Activated T-cell treated with anti-CD3 and anti-CD28 coated beads, Interleukin-2, amount 50 U/mL, for 4 hours (primary cell): ENCODE data around the gene PIPOX. TPM values are rescaled to one million over a fixed set of nuclear protein-coding genes. Genes with fewer than 3 reads are reported as not detected.

ENCODE experiments used
- ATAC-seq, 2 donors: fragments of 200-7000 bp; cut with Tn5 transposase; one replicate each; pipeline ENCODE4 v1.10.0; 2021
- DNase-seq: peaks from one replicate; pipeline ENCODE4 v3.0.0-alpha.2; 2020
- H3K27me3 Mint-ChIP-seq: one replicate; pipeline ENCODE4 v1.8.0; 2021; ENCODE audit warnings: low read depth, mixed read lengths
- H3K36me3 Mint-ChIP-seq: one replicate; pipeline ENCODE4 v1.8.0; 2022; ENCODE audit warnings: mixed read lengths; ENCODE audit not compliant: insufficient read depth
- H3K4me1 Mint-ChIP-seq: one replicate; pipeline ENCODE4 v1.8.0; 2021; ENCODE audit warnings: low read depth, mixed read lengths
- H3K4me3 Mint-ChIP-seq: one replicate; pipeline ENCODE4 v1.8.0; 2021; ENCODE audit warnings: mild to moderate bottlenecking, moderate library complexity, mixed read lengths
- H3K9me3 Mint-ChIP-seq: one replicate; pipeline ENCODE4 v1.8.0; 2021; ENCODE audit warnings: mixed read lengths
- total RNA-seq, 3 donors: library from RNA; stranded (reverse); gene quantifications; one replicate each; pipeline ENCODE4 v1.2.1, GENCODE V29; 2021

PIPOX gene
- total RNA-seq, 3 donors from 2014 or later: 1.2 to 1.7 (median 1.5) TPM

- Mint-ChIP-seq H3K27me3 (peaks cover 43% of the 10 kb centered on the region), H3K4me1 (peaks cover 4% of the 10 kb centered on the region)
- no peak for ATAC-seq
Measured at GRCh38 chr17:29010129-29010528, 32.8 kb upstream of the PIPOX start.

DNA sequence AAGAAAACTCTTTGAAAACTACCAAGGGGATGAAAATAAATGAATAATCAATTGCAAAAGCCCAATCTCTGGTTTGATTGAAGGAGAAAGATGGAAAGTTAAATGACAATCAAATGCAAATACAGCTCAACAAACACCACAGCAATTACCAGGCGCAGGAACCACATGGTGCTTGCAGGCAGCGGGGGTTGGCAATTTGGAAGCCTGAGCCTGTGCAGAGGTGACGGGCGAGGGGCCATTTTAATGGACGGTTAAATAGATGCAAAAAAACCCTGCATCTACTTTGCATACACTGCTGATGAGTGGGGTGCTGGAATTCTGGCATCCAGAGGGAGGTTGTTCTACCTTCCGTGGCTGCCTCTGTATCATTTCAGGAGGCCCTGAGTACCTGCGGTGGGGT is 32.4 kb upstream of the PIPOX start:
- Mint-ChIP-seq H3K4me3 (no peak overlapping the region), H3K4me1 (peaks cover 2% of the 10 kb centered on the region), H3K27me3 (peaks cover 43% of the 10 kb centered on the region), H3K9me3 (no peaks in the 10 kb centered on the region), H3K36me3 (no peaks in the 10 kb centered on the region)
- no peak for ATAC-seq
- no peak for DNase-seq

More at GRCh38 chr17:29010129-29010528, 32.8 kb upstream of the PIPOX start:
- H3K4me3 Mint-ChIP-seq: no peak overlapping the region
- H3K36me3 Mint-ChIP-seq: no peaks in the 10 kb centered on the region
- no peaks in the 10 kb centered on the region for H3K9me3 Mint-ChIP-seq
- no peak for DNase-seq

GRCh38 chr17:29012535-29012934 is 30.4 kb upstream of the PIPOX start:
- Mint-ChIP-seq H3K27me3 (peaks cover 42% of the 10 kb centered on the region), H3K4me1 (no peaks in the 10 kb centered on the region), H3K4me3 (no peak overlapping the region), H3K9me3 (no peaks in the 10 kb centered on the region), H3K36me3 (no peaks in the 10 kb centered on the region)
- DNase-seq (no peak), ATAC-seq (no peak)

DNA sequence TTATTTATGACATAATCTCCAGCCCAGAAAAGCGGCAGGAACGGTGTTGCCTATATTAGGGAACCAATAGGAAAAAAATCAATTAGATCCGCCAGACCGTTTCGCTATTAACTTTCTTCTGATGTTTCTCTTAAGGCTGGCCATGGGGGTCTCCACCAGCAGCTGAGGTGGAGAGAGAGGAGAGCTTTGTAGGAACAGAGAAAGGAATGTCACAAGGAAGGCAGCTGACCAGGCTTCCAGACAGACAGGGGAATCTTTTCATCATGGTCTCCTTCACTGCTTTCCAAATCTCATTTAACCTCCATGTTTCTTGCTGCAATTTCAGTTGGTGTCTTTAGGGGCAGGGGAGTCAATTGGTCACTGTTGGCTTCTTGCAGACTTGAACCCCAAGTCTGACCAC is 28.2 kb upstream of the PIPOX start:
- no peak for DNase-seq

GRCh38 chr17:29016345-29017210 is 26.4 kb upstream of the PIPOX start:
- Mint-ChIP-seq H3K27me3 (peaks cover 55% of the 10 kb centered on the region), H3K9me3 (no peaks in the 10 kb centered on the region), H3K36me3 (no peaks in the 10 kb centered on the region), H3K4me1 (peaks cover 6% of the 10 kb centered on the region), H3K4me3 (no peak overlapping the region)
- DNase-seq (no peak), ATAC-seq (no peak)

More for the DNA sequence above, 28.2 kb upstream of the PIPOX start:
- Mint-ChIP-seq H3K9me3 (no peaks in the 10 kb centered on the region), H3K27me3 (peaks cover 46% of the 10 kb centered on the region), H3K4me3 (no peak overlapping the region), H3K4me1 (peaks cover 6% of the 10 kb centered on the region), H3K36me3 (no peaks in the 10 kb centered on the region)
- no peak for ATAC-seq

DNA sequence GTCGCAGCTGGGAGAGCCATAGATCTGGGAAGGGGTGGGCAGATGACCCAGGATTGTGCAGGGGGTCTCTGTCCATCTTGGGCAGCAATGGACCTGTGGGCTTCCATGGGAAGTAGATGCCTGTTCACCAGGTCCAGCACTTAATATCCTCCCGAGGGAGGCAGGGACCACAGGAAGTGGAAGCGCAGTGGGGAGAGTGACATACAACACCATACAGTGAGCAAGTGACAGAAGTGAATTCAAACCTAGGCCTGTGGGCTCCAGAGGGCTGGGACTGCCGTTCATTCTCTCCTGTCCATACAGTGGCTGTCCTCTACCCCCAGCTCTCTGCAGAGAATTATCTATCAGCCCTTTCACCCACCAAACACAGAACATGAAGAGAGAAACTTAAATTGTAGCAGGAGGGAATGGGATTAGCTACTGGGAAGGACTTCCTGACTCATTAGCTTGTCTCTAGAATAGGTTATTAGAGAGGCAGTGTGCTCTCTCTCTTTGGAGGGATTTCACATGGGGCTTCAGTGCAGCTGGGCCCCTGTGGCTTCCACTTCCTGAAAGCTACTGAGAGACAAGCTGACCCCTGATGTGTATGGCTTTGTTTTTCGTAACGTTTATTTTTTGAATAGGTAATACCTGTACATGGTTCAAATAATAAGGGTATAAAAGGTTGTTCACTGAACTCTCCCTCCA is 24.0 kb upstream of the PIPOX start:
- Mint-ChIP-seq H3K4me3 (no peak overlapping the region), H3K27me3 (peaks cover 67% of the 10 kb centered on the region), H3K36me3 (no peaks in the 10 kb centered on the region), H3K9me3 (no peaks in the 10 kb centered on the region), H3K4me1 (peaks cover 6% of the 10 kb centered on the region)
- DNase-seq (no peak), ATAC-seq (no peak)

- DNase-seq (no peak), ATAC-seq (peak; percentile 50 to 58)
- peaks cover 70% of the 10 kb centered on the region for H3K27me3 Mint-ChIP-seq
- no peak overlapping the region for H3K4me3 Mint-ChIP-seq
- no peaks in the 10 kb centered on the region for H3K36me3 Mint-ChIP-seq
- H3K4me1 Mint-ChIP-seq: peaks cover 6% of the 10 kb centered on the region
- H3K9me3 Mint-ChIP-seq: no peaks in the 10 kb centered on the region
Measured at GRCh38 chr17:29019475-29020181, 23.3 kb upstream of the PIPOX start.

- Mint-ChIP-seq H3K9me3 (no peaks in the 10 kb centered on the region), H3K27me3 (peaks cover 69% of the 10 kb centered on the region), H3K4me1 (peaks cover 6% of the 10 kb centered on the region), H3K36me3 (no peaks in the 10 kb centered on the region), H3K4me3 (no peak overlapping the region)
- no peak for DNase-seq
- ATAC-seq: no peak
Measured at GRCh38 chr17:29020576-29020975, 22.4 kb upstream of the PIPOX start.

GRCh38 chr17:29021226-29021625 is 21.7 kb upstream of the PIPOX start:
- no peak for ATAC-seq
- DNase-seq: no peak
- Mint-ChIP-seq H3K9me3 (no peaks in the 10 kb centered on the region), H3K4me3 (no peak overlapping the region), H3K36me3 (no peaks in the 10 kb centered on the region), H3K27me3 (peaks cover 70% of the 10 kb centered on the region), H3K4me1 (peaks cover 6% of the 10 kb centered on the region)

GRCh38 chr17:29022074-29022473 is 20.9 kb upstream of the PIPOX start:
- Mint-ChIP-seq H3K27me3 (peaks cover 68% of the 10 kb centered on the region), H3K4me3 (no peak overlapping the region)
- DNase-seq: no peak

DNA sequence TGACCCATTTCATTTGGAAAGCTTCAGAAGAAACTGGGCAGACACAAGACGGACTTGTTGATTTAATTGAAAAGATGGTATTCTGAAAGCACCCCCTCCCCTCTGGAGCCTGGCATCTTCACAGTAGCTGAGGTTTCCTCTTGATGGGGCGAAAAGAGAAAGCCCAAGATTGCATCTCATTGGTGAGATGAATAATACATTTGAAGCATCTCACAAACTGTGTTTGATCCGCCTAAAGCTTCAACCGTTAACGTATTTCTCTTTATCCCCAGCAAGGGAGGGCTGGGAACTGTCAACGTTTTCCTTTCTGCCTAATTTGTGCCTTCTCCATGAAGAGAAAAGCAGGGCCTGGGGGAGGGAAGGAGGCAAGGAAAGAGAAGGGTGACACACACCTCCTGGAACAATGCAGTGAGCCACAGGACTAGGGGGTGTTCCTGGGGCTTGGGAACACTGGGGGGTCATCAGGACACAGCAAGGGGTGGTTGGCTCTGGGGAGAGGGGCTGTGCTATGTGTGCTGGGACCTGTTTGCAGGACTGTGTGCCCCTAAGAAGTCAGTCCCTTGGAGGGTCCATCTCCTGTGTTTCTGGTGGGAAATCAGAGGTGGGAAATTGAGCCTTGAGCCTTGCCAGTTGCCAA is 18.5 kb upstream of the PIPOX start:
- peaks cover 3% of the 10 kb centered on the region for H3K4me1 Mint-ChIP-seq

More at GRCh38 chr17:29022074-29022473, 20.9 kb upstream of the PIPOX start:
- peaks cover 6% of the 10 kb centered on the region for H3K4me1 Mint-ChIP-seq
- no peaks in the 10 kb centered on the region for H3K9me3 Mint-ChIP-seq
- H3K36me3 Mint-ChIP-seq: no peaks in the 10 kb centered on the region
- ATAC-seq: no peak

GRCh38 chr17:29031488-29031887 is 11.5 kb upstream of the PIPOX start:
- Mint-ChIP-seq H3K4me1 (no peaks in the 10 kb centered on the region), H3K36me3 (no peaks in the 10 kb centered on the region), H3K27me3 (peaks cover 54% of the 10 kb centered on the region), H3K4me3 (no peak overlapping the region), H3K9me3 (peaks cover 16% of the 10 kb centered on the region)
- DNase-seq (no peak), ATAC-seq (no peak)

More for the DNA sequence above, 18.5 kb upstream of the PIPOX start:
- DNase-seq (no peak), ATAC-seq (no peak)
- Mint-ChIP-seq H3K4me3 (no peak overlapping the region), H3K27me3 (peaks cover 54% of the 10 kb centered on the region), H3K36me3 (no peaks in the 10 kb centered on the region), H3K9me3 (no peaks in the 10 kb centered on the region)

GRCh38 chr17:29032013-29032856 is 10.7 kb upstream of the PIPOX start:
- no peaks in the 10 kb centered on the region for H3K4me1 Mint-ChIP-seq
- no peak for ATAC-seq
- peaks cover 49% of the 10 kb centered on the region for H3K27me3 Mint-ChIP-seq
- no peak overlapping the region for H3K4me3 Mint-ChIP-seq
- H3K36me3 Mint-ChIP-seq: no peaks in the 10 kb centered on the region
- no peak for DNase-seq
- H3K9me3 Mint-ChIP-seq: peaks cover 16% of the 10 kb centered on the region
